ENCODE measurements around the gene MAD2L1.

DNA sequence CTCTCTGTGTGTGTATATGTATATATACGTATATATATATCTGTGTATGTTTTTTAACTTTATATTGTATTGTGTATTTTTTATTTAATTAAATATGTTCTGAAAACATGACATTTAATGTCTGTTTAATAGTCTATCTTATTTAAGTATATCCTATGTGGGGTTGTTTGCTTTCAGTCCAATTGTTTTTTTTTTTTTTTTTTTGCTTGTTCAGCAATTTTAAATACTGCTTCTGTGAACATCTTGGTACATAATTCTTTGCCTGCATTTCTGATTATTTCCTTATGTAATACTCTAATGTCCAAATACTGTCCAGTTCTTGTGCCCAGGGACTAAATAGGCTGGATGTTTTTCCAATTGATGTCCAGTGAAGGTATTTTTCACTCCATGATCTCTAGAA is 45.1 kb upstream of the MAD2L1 start:
- no peak for TF ChIP-seq POLR2AphosphoS5 (IDR thresholded peaks at IDR 0.05; ENCODE audit: low read depth, low read length)
- no peak for TF ChIP-seq TAF1 (IDR thresholded peaks at IDR 0.05; ENCODE audit: borderline replicate concordance, insufficient read depth, low read length)
- TF ChIP-seq, protein P1, sequence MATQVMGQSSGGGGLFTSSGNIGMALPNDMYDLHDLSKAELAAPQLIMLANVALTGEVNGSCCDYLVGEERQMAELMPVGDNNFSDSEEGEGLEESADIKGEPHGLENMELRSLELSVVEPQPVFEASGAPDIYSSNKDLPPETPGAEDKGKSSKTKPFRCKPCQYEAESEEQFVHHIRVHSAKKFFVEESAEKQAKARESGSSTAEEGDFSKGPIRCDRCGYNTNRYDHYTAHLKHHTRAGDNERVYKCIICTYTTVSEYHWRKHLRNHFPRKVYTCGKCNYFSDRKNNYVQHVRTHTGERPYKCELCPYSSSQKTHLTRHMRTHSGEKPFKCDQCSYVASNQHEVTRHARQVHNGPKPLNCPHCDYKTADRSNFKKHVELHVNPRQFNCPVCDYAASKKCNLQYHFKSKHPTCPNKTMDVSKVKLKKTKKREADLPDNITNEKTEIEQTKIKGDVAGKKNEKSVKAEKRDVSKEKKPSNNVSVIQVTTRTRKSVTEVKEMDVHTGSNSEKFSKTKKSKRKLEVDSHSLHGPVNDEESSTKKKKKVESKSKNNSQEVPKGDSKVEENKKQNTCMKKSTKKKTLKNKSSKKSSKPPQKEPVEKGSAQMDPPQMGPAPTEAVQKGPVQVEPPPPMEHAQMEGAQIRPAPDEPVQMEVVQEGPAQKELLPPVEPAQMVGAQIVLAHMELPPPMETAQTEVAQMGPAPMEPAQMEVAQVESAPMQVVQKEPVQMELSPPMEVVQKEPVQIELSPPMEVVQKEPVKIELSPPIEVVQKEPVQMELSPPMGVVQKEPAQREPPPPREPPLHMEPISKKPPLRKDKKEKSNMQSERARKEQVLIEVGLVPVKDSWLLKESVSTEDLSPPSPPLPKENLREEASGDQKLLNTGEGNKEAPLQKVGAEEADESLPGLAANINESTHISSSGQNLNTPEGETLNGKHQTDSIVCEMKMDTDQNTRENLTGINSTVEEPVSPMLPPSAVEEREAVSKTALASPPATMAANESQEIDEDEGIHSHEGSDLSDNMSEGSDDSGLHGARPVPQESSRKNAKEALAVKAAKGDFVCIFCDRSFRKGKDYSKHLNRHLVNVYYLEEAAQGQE (IDR thresholded peaks at IDR 0.05; ENCODE audit: insufficient read depth in 1 of 2, low read depth in 2 of 2, low read length in 2 of 2): no peak
